GM18867 (cell line): ENCODE results near the gene TACC3.

Experiments used
- ATAC-seq: cut with Tn5 transposase; IDR thresholded peaks from one replicate; pipeline ENCODE4 v1.9.1; 2021; ENCODE audit warnings: mild to moderate bottlenecking, moderate library complexity; ENCODE audit not compliant: unreplicated experiment

The TACC3 gene

DNA sequence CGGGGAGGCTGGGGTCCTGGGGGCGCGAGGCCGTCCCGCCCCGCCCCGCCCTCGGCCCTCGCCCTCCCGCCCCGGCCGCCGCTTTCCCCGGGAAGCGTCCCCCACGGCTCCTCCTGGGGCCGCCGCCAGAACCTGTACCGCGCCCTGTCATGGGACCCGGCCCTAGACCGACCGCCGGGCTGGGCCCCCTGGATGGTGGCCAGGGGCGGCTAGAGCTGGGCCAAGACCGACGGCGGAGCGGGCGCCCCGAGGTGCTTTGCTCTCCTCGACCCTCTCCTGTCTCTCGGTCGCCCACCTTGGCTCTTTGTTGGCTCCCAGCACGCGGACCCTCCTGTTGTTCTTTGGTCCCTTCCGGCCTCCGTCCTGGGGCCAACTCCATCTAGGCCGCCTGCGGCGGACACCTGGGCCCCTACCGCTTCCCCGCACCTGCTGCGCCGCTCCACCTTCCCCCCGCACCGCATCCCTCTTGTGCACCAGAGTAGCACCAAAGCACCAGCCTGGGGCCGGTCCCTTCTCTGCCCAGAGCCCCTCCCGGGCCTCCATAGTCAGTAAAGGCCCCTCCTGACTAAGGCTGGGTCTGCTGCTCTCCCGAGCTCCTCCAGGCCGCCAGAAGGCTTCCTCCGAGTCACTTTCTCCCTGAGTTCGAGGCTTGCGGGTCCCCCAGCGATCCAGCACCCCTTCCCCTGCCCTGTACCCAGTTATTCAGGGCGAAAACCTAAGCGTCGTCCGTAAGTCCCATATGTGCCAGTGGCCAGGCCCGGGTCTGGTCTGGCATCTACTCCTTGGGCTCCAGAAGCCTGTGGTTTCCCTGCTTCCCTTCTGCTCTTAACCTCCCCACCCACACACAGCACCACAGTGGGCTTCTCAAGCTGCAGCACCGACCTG is 587 bp downstream of the TACC3 start:
- no peak for ATAC-seq

DNA sequence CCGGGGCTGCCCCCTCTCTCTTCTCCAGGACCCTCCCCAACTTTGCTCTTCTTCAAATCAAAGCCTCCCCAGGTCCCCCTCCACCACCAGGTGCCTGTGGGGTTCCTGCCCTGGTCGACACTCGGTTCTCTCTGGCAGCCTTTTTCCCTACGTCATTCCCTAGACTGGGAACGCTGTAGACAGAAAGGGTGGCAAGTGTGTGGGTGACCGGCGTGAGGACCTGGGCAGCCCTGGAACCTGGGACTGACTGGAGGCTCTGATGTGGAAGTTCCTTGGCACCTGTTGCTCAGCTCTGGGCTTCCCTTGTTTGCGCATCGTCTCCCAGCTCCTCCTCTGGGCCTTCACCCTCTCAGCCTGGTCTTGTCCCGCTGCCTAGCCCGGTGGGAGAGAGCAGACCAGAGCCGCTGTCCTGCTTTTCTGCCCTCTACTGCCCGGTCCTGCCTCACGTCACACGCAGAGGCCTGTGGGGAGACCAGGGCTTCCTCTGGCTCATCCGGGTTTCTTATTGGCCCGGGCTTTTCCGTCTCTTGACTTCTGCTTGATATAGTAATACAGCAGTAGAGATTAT is 1.3 kb downstream of the TACC3 start:
- ATAC-seq: no peak

- ATAC-seq: no peak
Observed at GRCh38 chr4:1723131-1723801, 1.9 kb downstream of the TACC3 start.

DNA sequence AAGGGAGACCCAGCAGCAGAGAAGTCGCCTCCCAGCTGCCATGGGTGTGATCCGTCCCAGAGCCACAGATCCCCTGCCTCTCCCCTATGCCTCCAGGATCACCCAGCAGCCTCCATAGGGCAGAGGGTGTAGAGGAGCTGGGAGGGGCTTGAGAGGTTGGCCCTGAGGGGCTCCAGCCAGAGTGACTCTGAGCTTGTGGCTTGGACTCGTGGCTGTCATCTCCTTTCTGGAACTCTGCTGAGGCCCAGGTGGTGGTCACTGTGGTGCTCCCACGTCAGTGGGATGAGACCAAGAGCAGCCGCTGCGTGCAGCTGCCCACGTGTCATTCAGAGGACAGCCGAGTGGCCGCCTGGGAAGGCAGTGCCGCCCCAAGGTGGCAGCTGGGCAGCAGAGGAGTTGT is 4.2 kb downstream of the TACC3 start:
- ATAC-seq: no peak

GRCh38 chr4:1726146-1726934 is 5.0 kb downstream of the TACC3 start:
- ATAC-seq: peak; percentile 30

DNA sequence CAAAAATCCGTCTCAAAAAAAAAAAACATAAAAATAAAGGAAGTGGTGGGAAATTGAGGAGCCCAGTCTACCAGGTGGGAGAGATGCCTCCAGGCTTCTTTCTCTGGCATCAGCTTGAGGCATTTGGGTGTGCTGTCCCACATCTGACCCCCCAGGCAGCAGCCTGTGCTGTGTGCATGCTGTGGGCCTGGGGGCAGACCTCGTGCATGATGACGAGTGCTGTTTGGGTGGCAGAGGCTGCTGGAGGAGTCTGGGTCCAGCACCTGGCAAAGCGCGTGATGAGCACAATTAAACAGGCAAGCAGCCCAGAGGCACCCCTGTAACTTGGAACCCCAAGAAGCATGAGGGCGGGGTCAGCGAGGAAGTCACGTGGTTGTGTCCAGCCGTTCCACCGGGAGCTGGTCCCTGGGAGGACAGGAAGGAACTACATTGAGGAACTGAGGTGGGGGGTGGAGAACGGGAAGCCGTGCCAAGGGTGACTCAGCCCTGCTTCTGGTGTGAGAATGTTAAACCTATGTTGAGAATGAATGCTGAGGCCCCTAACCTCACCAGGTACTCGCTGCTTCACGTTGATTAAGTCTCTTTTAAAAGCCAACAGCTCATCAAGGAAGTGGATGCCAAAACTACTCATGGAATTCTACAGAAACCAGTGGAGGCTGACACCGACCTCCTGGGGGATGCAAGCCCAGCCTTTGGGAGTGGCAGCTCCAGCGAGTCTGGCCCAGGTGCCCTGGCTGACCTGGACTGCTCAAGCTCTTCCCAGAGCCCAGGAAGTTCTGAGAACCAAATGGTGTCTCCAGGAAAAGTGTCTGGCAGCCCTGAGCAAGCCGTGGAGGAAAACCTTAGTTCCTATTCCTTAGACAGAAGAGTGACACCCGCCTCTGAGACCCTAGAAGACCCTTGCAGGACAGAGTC is 6.1 kb downstream of the TACC3 start:
- no peak for ATAC-seq

DNA sequence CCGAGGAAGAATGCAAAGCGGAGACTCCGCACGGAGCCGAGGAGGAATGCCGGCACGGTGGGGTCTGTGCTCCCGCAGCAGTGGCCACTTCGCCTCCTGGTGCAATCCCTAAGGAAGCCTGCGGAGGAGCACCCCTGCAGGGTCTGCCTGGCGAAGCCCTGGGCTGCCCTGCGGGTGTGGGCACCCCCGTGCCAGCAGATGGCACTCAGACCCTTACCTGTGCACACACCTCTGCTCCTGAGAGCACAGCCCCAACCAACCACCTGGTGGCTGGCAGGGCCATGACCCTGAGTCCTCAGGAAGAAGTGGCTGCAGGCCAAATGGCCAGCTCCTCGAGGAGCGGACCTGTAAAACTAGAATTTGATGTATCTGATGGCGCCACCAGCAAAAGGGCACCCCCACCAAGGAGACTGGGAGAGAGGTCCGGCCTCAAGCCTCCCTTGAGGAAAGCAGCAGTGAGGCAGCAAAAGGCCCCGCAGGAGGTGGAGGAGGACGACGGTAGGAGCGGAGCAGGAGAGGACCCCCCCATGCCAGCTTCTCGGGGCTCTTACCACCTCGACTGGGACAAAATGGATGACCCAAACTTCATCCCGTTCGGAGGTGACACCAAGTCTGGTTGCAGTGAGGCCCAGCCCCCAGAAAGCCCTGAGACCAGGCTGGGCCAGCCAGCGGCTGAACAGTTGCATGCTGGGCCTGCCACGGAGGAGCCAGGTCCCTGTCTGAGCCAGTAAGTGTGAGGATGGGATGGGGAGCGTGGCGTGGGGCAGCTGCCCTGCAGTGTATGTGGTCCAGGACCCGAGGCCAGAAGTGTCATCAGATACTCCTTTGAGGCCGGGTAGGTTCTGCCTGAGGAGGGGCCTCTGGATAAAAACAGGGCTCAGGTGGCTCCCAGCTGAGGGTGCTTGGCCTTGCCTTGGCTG is 7.0 kb downstream of the TACC3 start:
- no peak for ATAC-seq

- no peak for ATAC-seq
Observed at GRCh38 chr4:1730532-1731135, 9.3 kb downstream of the TACC3 start.

DNA sequence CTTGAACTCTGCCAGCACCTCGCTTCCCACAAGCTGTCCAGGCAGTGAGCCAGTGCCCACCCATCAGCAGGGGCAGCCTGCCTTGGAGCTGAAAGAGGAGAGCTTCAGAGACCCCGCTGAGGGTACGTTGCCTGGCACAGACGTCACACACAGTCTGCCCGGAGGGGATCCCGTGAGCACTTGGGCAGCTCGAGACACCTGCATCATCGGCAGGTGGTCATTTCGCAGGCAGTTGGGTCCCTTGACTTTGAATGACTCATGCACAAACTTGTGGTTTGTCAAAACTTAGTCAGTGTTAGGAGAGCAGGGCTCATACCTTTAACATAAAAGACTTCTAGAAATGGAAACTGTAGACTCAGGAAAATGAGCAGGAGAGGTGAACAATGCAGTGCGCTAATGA is 9.9 kb downstream of the TACC3 start:
- no peak for ATAC-seq

DNA sequence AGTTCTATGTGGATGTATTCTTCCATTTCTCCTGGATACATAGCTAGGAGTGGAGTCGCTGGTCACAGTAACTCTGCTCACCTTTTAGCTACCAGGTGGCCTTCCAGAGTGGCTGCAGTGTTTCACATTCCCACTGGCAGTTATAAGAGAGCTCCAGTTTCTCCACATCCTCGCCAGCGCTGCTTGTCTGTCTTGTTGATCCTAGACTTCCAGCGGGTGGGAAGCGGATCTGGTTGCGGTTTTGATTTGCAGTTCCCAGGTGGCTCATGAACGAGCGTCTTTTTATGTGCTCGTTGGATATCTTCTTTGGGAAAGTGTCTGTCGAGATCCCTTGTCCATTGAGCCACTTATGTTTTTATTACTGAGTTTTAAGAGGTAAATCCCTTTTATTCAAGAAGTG is 11.6 kb downstream of the TACC3 start:
- no peak for ATAC-seq

GRCh38 chr4:1735215-1735614 is 13.9 kb downstream of the TACC3 start:
- no peak for ATAC-seq

DNA sequence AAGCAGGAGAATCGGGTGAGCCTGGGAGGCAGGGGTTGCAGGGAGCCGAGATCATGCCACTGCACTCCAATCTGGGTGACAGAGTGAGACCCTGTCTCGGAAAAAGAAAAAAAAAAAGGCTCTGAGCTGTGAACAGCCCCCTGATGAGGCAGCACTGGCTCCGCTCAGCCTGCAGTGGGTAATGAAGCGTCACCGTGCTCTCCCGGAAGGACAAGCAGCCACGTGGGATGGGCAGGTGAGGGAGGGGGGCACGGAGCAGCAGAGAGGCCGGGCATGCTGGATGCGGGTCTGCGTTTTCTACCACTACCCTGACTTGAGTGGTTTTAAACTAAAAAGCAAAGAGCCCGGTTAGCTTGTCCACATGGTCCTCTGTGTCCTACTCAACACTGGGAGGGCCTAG is 15.5 kb downstream of the TACC3 start:
- no peak for ATAC-seq

DNA sequence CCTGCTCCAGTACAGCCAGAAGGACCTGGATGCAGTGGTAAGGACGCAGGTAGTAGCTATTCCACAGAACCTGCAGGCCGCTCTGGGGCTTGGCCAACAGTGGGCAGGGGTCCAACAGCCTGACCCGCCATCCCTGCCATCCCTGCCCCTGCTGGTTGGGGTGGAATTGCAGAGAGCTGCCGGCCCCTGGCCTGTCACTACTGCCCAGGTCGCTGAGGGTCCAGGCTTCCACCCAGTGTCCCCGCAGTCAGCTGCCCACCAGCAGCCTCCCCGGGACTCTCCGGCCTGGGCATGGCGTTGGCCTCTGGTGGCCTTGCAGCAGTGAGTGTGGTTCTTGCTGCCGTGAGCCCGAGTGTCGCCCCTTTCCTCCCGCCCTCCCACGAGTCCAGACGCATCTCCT is 16.3 kb downstream of the TACC3 start:
- ATAC-seq: no peak

- ATAC-seq: no peak
Observed at GRCh38 chr4:1738410-1738809, 17.1 kb downstream of the TACC3 start.

DNA sequence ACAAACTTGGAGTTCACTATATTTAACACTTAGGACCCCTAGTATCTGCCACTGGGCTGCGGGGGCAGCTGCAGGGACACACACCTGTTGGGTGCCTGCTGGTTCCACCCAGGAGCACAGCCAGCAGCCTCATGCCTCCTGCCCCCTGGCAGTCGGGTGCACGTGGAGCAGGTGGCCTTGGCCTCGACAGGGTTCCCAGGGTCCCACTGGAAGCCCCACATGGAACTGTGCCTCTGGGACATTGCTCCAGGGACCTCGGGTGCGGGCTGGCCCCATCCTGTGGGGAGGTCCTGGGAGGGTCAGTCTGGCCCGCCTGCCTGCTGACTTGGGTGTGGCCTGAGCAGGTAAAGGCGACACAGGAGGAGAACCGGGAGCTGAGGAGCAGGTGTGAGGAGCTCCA is 18.0 kb downstream of the TACC3 start:
- no peak for ATAC-seq

DNA sequence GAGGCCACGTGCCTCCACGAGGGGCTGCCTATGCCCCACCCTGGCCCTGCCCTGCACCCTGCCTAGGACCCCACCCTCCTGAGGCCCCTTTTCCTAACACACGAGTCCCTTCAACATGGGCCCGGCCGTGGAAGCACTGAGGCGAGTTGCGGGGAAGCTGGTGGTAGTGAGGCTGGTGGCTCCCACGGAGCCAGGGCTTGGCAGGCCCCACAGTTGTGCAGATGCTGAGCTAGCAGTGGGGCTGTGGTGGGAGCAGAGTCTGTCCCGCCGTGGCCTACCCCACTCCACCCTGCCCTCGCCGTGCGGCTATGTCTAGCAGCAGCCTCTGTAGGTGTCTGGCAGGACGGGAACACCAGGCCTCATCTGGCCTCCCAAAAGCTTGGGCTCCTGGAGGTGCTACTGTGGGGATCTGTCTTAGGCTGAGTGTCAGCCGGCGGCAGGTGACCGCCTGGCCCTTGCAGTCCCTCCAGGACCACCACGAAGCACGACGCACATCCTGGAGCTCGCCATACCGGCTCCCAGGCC is 18.8 kb downstream of the TACC3 start:
- no peak for ATAC-seq

DNA sequence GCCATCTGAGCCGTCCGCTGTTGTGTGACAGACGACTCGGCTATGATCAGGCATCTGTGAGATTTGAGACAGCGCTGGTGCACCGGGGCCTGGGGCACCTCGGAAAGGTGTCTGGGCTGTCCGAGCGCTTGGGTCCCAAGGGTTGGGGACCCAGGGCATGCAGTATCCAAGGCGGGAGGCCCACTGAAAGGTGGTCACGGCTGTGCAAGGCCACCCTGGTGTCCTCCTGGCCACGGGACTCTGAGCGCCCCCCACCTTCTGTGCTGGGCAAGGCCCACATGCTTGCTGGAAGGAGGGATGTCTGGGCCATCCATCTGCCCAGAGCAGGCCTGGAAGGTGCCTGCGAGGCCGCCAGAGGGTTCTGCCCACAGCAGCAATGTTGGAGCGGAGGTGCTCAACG is 19.9 kb downstream of the TACC3 start:
- no peak for ATAC-seq

DNA sequence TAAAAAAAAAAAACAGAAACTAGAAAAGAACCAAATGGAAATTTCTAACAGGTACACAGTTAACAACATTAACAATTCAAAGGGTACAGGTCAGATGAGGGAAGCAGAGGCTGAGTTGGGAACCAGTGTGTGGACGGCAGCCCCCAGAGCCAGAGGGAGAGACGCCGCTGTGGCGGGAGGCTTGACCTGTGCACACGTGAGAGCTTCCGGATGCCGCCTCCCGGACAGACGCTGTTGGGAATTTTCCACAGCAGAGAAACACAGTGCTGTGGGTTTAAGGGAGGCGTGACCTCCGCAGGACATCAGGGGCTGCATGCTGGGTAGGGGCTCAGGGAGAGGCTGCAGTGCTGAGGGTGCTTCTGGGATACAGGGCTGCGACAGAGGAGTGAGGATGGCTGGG is 22.2 kb downstream of the TACC3 start:
- no peak for ATAC-seq

- no peak for ATAC-seq
Observed at GRCh38 chr4:1743975-1744374, 22.7 kb downstream of the TACC3 start.
